T-helper 2 cell treated with Interferon-gamma antibody and Interleukin-4, amounts not matched to agents 100 ng/mL and 5 ng/mL, for 36 hours (primary cell): Measurements from ENCODE around the gene GPRASP3. TPM values are rescaled to one million over a fixed set of nuclear protein-coding genes. Genes with fewer than 3 reads are reported as not detected.
"Not testable (repeated sequence)": the region's sequence is repeated elsewhere in the genome, so short reads cannot be mapped to it uniquely, and the experiment has no call there.

ENCODE experiments used
- intact Hi-C: fragments of 100-400 bp; cut with micrococcal nuclease; formaldehyde crosslinking; loops from one replicate; pipeline ENCODE4 v1.15.1; 2023
- total RNA-seq: library from RNA; stranded (reverse); gene quantifications from 2 replicates; pipeline ENCODE4 v1.2.3, GENCODE V29; 2022

GPRASP3 gene, protein sequence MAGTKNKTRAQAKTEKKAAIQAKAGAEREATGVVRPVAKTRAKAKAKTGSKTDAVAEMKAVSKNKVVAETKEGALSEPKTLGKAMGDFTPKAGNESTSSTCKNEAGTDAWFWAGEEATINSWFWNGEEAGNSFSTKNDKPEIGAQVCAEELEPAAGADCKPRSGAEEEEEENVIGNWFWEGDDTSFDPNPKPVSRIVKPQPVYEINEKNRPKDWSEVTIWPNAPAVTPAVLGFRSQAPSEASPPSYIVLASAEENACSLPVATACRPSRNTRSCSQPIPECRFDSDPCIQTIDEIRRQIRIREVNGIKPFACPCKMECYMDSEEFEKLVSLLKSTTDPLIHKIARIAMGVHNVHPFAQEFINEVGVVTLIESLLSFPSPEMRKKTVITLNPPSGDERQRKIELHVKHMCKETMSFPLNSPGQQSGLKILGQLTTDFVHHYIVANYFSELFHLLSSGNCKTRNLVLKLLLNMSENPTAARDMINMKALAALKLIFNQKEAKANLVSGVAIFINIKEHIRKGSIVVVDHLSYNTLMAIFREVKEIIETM
- 1.3 and 1.9 TPM in 2 replicates for total RNA-seq

DNA sequence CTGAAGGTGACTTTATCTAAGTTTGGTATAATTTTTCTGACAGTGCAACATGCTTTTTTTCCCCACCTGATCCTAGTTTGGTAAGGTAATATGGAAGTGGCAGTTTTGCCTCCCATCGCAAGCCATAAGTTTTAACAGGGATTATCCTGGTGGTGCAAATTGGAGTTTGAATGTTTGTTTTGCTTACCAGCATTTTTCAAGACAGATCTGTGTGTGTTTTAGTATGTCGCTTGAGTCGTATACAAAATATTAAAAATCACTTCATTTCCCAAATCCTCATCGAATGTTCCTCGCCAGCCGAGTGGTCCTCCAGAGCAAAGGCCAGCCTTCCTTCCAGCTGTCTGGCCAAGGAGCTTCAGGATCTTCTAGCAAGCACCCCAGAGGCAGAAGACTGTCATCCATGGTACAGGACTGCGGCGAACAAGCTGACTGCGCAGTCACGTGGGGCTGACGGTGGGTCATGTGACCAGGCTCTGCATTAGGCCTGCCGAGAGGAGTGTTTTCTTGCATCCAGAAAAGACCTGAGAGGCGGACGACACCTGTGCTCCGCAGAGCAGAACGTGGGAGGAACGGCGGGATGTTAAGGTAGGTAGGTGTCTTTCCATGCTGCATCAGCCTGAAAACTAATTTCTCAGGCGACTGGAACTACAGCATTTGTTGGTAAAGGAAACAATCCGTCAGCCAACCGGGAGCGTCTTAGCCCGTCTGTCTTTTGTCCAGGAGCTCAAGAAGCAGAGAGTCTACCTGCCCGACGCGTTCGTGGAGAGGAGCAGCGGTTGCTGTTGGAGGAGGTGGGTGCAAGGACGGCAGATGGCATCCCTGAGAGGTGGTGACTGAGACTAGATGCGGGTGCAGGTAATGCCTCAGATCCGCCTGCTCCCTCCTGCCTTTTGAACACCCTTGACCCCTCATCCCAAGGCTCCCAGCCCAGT, at the start of gene GPRASP3:
Gene GPRASP3 (plus strand): TSS at position 507 of the 932 bp plus-strand sequence. CDS start 28,253 bp downstream, outside the sequence.
- intact Hi-C loops: loop anchor here (2.0 to 10.0 kb wide), 3 partner anchors 48 to 122 kb away; partner anchors contain the start of genes ARMCX5 and GPRASP1

DNA sequence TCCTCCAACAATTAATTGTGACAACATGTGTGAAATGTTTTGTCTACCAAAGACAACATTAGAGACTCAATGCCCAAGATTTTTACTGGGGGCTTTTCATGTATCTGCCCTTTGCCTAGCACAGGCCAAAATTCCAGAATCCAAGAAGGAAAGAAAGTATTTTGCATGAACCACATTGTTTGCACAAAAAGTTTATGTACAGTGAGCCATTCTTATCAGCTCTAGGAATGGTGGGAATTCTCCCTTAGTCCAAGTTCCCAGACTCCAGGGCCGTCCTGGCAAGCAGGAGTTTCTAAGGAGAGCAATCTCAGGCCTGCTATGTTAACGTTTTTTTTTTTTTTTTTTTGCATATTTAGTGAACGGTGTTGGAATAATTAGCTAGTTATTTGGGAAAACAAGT, 47.7 kb upstream of the GPRASP3 start:
- intact Hi-C loops: no loop called here

DNA sequence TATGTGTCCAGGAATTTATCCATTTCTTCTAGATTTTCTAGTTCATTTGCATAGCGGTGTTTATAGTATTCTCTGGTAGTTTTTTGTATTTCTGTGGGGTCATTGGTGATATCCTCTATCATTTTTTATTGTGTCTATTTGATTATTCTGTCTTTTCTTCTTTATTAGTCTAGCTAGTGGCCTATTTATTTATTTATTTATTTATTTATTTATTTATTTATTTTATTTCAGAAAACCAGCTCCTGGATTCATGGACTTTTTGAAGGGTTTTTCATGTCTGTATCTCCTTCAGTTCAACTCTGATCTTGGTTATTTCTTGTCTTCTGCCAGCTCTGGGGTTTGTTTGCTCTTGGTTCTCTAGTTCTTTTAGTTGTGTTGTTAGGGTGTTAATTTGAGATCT, 43.1 kb upstream of the GPRASP3 start:
- intact Hi-C loops: not testable (repeated sequence)

DNA sequence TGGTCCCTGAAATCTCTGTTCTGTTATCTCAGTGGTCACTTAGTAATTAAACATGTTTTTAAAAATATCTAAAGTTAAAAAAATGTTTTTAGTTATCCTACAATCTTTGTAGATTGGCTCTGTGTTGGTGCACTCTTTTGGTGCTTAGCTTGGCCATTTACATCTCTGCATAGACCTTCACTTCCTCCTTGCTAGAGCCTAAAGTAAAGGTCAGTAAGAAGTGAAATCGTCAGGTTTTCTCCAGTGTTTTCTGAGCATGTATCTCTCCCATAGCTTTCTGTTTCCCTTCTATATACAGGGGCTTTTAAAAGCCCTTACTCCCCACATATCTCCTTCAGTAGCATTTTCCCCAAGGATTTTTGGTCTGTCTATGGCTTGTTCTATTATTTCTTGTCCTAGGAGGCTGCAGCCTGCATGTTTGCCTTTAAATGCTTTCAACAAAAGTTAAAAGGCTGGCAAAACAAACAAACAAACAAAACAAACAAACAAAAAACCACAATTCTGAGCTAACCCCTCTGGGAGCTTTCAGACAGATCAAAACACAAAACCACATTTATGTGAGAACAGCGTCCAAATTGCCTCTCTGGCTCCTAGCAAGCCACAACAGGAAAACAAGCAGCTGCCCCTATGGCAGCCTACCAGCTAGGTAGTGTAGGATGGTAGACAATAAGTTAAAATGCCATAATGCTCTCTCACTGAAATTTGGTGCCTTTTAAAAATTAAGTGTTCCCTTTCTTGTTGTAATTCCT, 35.6 kb upstream of the GPRASP3 start:
- intact Hi-C loops: no loop called here

DNA sequence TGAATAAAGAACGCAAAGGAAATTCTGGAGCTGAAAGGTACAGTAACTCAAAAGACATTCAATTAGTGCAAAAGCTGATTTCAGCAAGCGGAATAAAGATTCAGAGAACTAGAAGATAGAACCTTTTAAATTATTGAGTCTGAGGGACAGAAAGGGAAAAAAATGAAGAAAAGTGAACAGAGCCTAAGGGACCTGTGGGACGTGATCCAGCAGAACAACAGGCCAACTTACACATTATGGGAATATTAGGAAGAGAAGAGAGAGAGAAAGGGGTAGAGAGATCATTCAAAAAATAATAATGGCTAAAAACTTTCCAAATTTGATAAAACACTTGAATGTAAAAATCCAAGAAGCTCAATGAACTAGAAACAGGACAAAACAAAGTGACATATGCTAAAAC, 25.8 kb upstream of the GPRASP3 start:
- intact Hi-C loops: no loop called here

DNA sequence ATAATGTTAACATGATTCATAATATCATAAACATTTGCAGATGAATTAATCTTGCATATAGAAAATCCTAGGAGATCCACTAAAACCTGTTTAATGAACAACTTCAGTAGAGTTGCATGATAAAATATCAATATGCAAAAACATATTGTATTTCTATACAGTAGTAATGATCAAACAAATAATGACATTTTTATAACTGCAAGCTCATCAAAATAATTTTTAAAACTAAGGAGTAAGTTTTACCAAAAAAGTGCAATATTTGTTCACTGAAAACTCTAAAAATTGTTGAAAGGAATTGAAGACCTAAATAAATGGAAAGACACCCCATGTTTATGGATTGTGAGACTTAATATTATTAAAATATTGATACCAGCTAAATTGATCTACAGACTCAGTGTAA, 24.2 kb upstream of the GPRASP3 start:
- intact Hi-C loops: no loop called here

DNA sequence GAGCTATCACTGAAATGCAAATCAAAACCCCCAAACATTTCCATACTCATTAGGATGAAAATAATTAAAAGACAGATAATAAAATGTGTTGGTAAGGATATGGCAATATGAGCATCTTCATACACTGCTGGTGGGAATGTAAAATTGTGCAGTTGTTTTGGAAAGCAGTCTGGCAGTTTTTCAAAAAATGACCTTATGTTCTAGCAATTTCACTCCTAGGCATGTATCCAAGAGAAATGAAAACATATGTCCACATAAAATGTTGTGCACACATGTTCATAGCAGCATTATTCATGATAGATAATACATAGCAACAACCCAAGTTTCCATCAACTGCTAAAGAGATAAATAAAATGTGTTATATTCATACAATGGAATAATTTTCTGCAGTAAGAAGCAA, 23.0 kb upstream of the GPRASP3 start:
- intact Hi-C loops: no loop called here

DNA sequence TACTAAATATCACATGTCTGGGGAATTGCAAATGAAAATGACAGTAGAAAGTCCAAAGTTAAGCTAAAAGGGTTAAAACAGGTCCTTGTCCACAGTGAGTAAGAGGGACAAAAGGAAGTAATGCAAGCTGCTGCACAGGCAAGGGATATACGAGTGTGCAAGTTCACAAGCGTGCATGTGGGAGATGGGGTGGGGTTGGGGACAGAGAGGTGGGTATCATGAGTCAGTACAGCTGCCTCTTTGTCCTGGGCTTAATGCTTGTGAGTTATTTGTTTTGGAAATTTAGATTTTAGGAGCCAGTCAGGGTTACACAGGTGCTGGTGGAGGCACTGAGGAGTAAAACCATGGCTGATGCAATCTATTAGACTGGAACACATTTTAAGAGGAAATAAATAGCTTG, 11.6 kb upstream of the GPRASP3 start:
- intact Hi-C loops: no loop called here

DNA sequence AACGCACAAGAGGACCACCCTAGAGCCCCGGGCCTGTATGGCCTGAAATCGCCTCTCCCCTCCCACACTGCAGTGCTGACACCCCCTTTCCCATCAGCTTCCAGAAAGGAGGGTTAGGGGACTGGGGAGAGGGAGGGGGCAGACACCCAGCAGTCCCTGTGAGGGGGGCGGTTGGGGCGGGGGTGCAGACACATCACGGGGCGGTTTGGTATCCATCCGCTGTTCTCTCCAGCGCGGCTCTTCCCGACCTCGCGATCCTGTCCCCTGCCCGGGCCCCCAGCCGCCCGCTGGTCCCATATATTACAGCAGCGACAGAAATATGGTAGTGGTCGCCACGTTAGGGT, 8.7 kb upstream of the GPRASP3 start:
- intact Hi-C loops: no loop called here

DNA sequence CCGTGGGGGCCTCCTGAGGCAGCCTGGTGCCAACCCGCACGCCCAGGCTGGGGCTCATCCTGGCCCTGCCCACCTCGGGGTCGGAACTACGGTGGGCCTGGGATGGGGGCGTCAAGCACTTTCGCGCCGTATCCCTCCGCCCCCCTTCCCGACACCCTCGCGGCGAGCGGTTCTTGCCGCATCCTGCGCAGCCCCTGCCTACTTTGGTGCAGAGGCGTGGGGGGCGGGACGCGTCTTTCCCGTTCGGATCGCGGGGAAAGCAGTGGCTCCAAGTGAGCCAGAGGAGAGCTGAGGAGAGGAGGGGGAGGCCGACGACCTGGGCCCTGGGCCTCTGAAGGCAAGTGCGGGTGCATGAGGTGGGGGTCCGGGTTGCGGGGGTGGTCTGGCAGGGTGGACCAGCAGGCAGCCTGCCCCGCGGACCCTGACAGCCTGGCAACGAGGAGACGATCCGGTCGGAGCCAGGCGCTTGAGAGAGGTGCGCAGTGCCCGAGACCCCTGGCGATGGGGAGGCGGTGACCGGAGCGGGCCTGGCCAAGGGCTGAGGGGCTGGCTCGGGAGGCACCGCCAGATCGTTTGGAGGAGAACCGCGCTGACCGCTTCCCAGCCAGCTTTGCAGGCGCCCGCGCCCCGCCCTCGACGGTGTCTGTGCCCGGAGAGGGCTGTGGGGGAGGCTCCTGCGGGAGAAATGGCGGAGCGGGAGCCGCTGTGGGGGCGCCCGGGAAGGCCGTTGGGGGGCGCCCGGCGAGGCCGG, 8.2 kb upstream of the GPRASP3 start, which contains the start of gene GPRASP2:
Gene GPRASP2 (plus strand): TSS at position 233 of the 751 bp plus-strand sequence. CDS start 2,422 bp downstream, outside the sequence.
- intact Hi-C loops: no loop called here

DNA sequence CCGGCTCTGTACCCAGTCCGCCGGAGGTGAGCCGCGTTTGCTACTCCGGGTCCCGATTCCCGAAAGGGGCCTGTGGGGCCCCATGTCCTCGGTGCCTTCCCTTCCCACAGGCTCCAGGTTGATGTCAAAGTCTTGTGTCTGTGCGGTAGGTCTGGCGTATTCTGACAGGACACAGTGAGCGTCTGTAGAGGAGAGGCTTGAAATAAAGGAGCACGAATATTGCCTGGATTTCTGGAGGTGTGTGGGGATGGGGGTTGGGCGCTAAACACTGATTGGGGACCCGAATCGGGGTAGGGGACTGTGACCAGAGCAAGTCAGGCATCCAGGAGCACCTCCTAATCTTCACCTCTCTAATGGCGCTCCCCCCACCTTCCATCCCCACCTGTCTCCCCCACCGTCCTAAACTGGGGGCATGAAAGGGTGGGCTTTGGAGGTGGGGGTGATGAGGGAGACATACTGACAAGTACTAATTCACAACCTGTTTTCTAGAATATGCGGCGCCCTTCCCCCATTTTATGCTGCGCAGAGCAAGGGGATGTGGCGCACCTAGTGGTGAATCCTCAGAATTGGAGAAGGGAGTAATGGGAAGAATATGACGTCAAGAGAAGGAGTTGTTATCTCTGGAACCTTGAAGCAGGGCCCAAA, 7.4 kb upstream of the GPRASP3 start:
- intact Hi-C loops: no loop called here

DNA sequence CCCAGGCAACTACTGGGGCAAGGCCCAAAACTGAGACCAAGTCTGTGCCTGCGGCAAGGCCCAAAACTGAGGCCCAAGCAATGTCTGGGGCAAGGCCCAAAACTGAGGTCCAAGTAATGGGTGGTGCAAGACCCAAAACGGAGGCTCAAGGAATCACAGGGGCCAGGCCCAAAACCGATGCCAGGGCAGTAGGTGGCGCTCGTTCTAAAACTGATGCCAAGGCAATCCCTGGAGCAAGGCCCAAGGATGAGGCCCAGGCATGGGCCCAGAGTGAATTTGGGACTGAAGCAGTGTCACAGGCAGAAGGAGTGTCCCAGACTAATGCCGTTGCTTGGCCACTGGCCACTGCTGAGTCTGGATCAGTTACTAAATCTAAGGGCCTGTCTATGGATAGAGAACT, 5.5 kb upstream of the GPRASP3 start:
- intact Hi-C loops: no loop called here

DNA sequence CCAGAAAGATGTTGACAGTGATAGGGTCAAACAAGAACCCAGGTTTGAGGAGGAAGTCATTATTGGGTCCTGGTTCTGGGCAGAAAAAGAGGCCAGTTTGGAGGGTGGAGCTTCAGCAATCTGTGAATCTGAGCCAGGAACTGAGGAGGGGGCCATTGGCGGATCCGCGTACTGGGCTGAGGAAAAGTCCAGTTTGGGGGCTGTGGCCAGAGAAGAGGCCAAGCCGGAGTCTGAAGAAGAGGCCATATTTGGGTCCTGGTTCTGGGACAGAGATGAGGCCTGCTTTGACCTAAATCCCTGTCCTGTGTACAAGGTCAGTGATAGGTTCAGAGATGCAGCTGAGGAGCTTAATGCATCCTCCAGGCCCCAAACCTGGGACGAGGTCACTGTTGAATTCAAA, 4.6 kb upstream of the GPRASP3 start:
- intact Hi-C loops: no loop called here

DNA sequence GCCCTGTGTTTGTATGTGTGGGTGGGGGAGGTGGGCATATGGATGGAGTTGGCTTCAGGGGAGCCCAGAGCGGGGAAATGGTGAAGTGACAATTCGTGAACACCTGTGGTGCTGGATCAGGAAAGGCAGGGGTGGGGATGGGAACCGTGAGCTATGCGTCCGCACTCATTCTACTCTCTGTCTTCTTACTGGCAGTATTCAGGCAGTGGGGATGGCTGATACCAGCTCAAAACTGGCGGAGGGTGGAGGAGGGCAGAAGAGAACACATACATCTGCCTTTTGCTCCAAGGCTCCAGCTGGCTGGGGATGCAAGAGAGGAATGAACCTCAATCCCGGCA, 595 bp downstream of the GPRASP3 start:
- intact Hi-C loops: loop anchor here (2.0 to 10.0 kb wide), 3 partner anchors 48 to 122 kb away; partner anchors contain the start of genes ARMCX5 and GPRASP1

DNA sequence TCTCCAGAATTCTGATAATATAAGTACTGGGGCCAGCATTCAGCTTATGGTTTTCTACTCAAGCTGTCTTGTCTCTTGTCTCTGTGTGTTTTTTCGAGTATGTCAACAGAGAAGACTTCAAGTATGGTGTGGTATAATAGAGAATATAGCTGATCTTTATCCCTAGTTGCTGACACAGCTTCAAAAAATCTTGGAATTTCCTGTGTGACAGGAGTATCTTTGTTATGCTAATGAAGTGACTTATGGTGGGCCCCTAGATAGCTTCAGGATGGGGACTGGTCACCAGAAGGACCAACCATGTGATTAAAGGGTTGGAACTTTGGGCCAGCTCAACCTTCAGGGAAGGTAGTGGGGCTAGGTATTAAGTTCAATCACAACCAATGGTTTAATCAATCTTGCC, 2.9 kb downstream of the GPRASP3 start:
- intact Hi-C loops: loop anchor here (10.0 kb wide), 1 partner anchor 69 kb away; the partner anchor contains the start of gene GPRASP1

DNA sequence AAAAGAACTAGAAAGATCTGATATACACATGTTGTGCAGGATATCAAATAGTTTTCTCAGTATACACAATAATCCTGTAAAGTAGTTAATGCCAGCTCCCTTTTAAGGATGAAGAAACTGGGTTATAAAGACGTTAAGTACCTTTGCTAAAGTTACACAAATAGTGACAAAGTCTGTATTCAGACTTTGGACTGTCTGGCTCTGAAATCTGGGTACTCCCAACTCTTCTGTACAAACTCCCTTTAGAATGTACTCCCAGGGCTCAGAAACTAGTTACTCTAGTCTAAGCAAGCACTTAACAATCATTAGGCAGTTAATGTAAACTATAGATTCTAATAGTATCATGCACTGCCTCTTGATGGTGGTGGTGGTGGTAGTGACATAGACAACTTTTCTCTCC, 7.2 kb downstream of the GPRASP3 start:
- intact Hi-C loops: loop anchor here (10.0 kb wide), 1 partner anchor 73 kb away; the partner anchor contains the start of gene GPRASP1

DNA sequence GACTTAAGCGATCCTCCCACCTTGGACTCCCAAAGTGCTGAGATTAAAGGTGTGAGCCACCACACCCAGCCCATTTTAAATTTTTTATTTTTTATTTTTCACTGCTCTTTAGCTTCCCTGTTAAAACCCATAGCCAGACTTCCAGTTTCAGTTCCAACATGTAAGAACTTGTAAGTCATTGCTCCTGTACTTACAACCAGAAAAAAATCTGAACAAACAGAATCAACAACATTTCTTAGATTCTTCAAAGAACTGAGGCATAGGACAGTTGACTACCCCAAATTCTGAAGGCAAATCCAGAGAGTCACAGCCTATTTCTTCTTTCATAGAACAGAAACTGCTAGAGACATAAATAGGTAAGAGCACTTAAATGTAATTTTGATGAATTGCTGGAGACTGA, 8.1 kb downstream of the GPRASP3 start:
- intact Hi-C loops: loop anchor here (10.0 kb wide), 1 partner anchor 74 kb away; the partner anchor contains the start of gene GPRASP1

DNA sequence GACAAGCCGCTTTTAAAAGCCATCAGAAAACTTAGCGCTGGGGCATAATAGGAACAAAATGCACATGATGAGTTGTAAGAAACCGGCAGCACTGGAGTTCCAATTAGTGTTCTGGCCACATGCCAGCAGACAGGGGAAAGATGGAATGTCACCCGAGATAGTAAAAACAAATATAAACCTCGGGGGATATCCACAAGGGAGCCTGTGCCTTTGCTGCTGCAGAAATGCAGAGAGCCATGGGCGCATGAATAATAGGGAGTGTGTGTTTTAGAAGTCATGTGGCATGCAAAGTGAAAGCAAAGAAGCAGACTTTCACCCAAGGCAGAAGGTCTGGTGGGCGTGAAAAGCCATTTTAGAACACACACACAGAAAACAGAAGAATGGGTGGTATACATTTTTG, 19.1 kb downstream of the GPRASP3 start:
- intact Hi-C loops: no loop called here

DNA sequence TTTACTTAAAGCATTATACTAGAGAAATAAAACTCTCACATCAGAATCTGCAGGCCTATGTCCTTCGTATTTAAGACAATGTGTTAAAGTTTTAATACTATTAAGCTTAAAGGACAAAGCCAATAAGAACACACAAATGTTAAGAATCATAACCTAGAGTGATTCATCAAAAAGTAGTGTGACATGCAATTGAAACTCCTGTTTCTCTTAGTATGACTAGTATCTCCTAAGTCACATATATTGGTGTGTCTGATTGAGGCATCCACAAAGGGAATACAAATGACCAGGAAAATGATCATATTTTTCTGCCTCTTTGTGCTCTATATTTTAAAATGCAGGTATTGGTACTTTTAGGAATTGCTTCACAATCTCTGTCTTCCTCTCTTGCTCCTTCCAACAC, 23.8 kb downstream of the GPRASP3 start:
- intact Hi-C loops: no loop called here

DNA sequence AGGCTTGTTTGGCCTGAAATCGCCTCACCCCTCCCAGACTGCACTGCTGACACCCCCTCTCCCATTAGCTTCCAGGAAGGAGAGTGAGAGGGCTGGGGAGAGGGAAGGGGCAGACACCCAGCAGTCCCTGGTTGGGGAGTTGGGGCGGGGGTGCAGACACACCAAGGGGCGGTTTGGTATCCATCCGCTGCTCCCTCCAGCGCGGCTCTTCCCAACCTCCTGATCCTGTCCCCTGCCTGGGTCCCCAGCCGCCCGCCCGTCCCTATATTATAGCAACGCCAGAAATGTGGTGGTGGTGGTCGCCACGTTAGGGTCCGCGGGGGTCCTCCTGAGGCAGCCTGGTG, 24.9 kb downstream of the GPRASP3 start:
- intact Hi-C loops: no loop called here
